Endodermal cell (in vitro differentiated cells): Measurements from ENCODE around the gene DPP10. TPM values are rescaled to one million over a fixed set of nuclear protein-coding genes. Genes with fewer than 3 reads are reported as not detected.
A peak's percentile ranks its signal among the peaks of the same experiment; 100 is the strongest.

ENCODE experiments used
- DNase-seq: peaks from one replicate; pipeline ENCODE4 v3.0.0-alpha.2; 2017
- H3K27ac ChIP-seq: 2 replicates; pipeline ENCODE4 v1.5.1; 2013; ENCODE audit warnings: mild to moderate bottlenecking, low read depth, low read length, moderate library complexity
- H3K27me3 ChIP-seq: 2 replicates; pipeline ENCODE4 v1.6.1; 2013; ENCODE audit warnings: mild to moderate bottlenecking, low read length, moderate library complexity; ENCODE audit not compliant: insufficient read depth, control insufficient read depth, poor library complexity, severe bottlenecking
- H3K36me3 ChIP-seq: 2 replicates; pipeline ENCODE4 v1.7.0; 2013; ENCODE audit warnings: mild to moderate bottlenecking, low read length, moderate library complexity; ENCODE audit not compliant: control insufficient read depth, insufficient read depth
- H3K4me1 ChIP-seq: one replicate; pipeline ENCODE4 v1.7.0; 2013; ENCODE audit warnings: low read length; ENCODE audit not compliant: control insufficient read depth, insufficient read depth
- H3K4me3 ChIP-seq: 2 replicates; pipeline ENCODE4 v1.5.1; 2013; ENCODE audit warnings: mild to moderate bottlenecking, low read length, moderate library complexity
- H3K9ac ChIP-seq: 2 replicates; pipeline ENCODE4 v1.6.1; 2013; ENCODE audit warnings: mild to moderate bottlenecking, low read length, moderate library complexity; ENCODE audit not compliant: poor library complexity, severe bottlenecking; ENCODE audit errors: extremely low read depth
- H3K9me3 ChIP-seq: 2 replicates; pipeline ENCODE4 v1.6.1; 2013; ENCODE audit warnings: mild to moderate bottlenecking, low read length, moderate library complexity; ENCODE audit not compliant: control insufficient read depth
- H3K27ac Mint-ChIP-seq: 2 replicates; pipeline ENCODE4 v1.8.0; 2020; ENCODE audit warnings: mixed read lengths
- H3K27me3 Mint-ChIP-seq: 2 replicates; pipeline ENCODE4 v1.8.0; 2021; ENCODE audit warnings: mild to moderate bottlenecking, mixed read lengths; ENCODE audit not compliant: insufficient read depth
- H3K36me3 Mint-ChIP-seq: 2 replicates; pipeline ENCODE4 v1.8.0; 2020; ENCODE audit warnings: low read depth, mixed read lengths
- H3K4me1 Mint-ChIP-seq: 2 replicates; pipeline ENCODE4 v1.8.0; 2020; ENCODE audit warnings: mixed read lengths
- H3K4me3 Mint-ChIP-seq: 2 replicates; pipeline ENCODE4 v1.8.0; 2020; ENCODE audit warnings: mild to moderate bottlenecking, moderate library complexity, mixed read lengths
- H3K9me3 Mint-ChIP-seq: 2 replicates; pipeline ENCODE4 v1.8.0; 2020; ENCODE audit warnings: mild to moderate bottlenecking, mixed read lengths
- CTCF ChIP-seq: fragments of 200-600 bp; sonication (generic); conservative IDR thresholded peaks from 2 replicates; pipeline ENCODE4 v1.5.0; 2021; ENCODE audit warnings: antibody characterized with exemption, mild to moderate bottlenecking
- WGBS, 2 experiments: methylation state at CpG; one replicate each; pipeline versions ENCODE4 v1.1.5 to v1.1.7; 2013; ENCODE audit warnings: missing lambda C conversion rate in 2 of 2, mixed read lengths in 1 of 2; ENCODE audit not compliant: insufficient coverage in 1 of 2, insufficient read length in 1 of 2; 5-methylcytosine and 5-hydroxymethylcytosine counted together
- total RNA-seq, 2 donors: library from RNA; stranded (reverse); fragmentation: NEBNext Ultra II Directional in 1 of 2; extraction: Animal tissue kit (Norgen Biotek cat#: 25700) in 1 of 2; gene quantifications; 2 replicates in 1 of 2; 3 replicates in 1 of 2; pipeline ENCODE4 v1.2.1, GENCODE V29; 2021

Gene DPP10
- total RNA-seq, 2 donors from 2014 or later: 8.2 to 19.2 TPM

DNA sequence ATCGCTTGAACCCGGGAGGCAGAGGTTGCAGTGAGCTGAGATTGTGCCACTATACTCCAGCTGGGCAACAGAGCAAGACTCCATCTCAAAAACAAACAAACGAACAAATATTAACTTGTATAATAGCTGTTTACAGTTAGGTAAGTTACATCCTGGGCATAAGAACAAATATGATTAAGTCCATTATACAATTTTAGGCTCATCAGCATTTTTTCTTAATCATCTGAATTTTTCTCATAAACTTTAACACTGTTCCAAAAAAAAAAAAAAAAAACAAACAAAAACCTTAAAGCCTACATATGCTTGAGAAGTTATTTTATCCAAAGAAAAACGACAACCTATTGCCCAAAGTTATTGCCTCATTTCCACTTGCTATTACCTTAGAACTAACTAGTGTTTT lies 1042.5 kb downstream of the DPP10 start:
- H3K4me3 ChIP-seq: no peak overlapping the region
- H3K27me3 Mint-ChIP-seq: no peaks in the 10 kb centered on the region
- H3K4me1 ChIP-seq: no peaks in the 10 kb centered on the region
- H3K4me3 Mint-ChIP-seq: no peak overlapping the region
- H3K27ac Mint-ChIP-seq: no peak overlapping the region
- DNase-seq: no peak
- peaks cover 26% of the 10 kb centered on the region for H3K9me3 ChIP-seq
- H3K27me3 ChIP-seq: no peaks in the 10 kb centered on the region
- H3K9me3 Mint-ChIP-seq: peaks cover 14% of the 10 kb centered on the region
- H3K36me3 ChIP-seq: no peaks in the 10 kb centered on the region
- no peak for TF ChIP-seq CTCF
- no peak overlapping the region for H3K9ac ChIP-seq
- H3K27ac ChIP-seq: no peak overlapping the region
- peaks cover 9% of the 10 kb centered on the region for H3K4me1 Mint-ChIP-seq
- peaks cover 3% of the 10 kb centered on the region for H3K36me3 Mint-ChIP-seq
- 83 to 100% methylated on average over 1 to 4 of the region's 4 CpGs for WGBS, 2 experiments

GRCh38 chr2:115491186-115491793 lies 1048.8 kb downstream of the DPP10 start:
- Mint-ChIP-seq H3K27me3 (no peaks in the 10 kb centered on the region), H3K4me1 (no peaks in the 10 kb centered on the region), H3K36me3 (peaks cover 5% of the 10 kb centered on the region), H3K27ac (no peak overlapping the region), H3K9me3 (peaks cover 21% of the 10 kb centered on the region), H3K4me3 (no peak overlapping the region)
- no peaks in the 10 kb centered on the region for H3K4me1 ChIP-seq
- H3K27ac ChIP-seq: no peak overlapping the region
- H3K27me3 ChIP-seq: no peaks in the 10 kb centered on the region
- H3K36me3 ChIP-seq: no peaks in the 10 kb centered on the region
- no peak for DNase-seq
- 89 to 92% methylated on average over 4 of the region's 4 CpGs for WGBS, 2 experiments
- TF ChIP-seq CTCF: no peak
- H3K9me3 ChIP-seq: peaks cover 34% of the 10 kb centered on the region
- H3K9ac ChIP-seq: no peak overlapping the region
- peak overlapping the region; percentile 69 for H3K4me3 ChIP-seq

- no peaks in the 10 kb centered on the region for H3K9me3 Mint-ChIP-seq
- WGBS, 2 experiments: 70 to 86% methylated on average over 2 to 3 of the region's 3 CpGs
These were observed 1062.9 kb downstream of the DPP10 start for GRCh38 chr2:115505331-115505730.

More at GRCh38 chr2:115505331-115505730, 1062.9 kb downstream of the DPP10 start:
- no peaks in the 10 kb centered on the region for H3K36me3 Mint-ChIP-seq
- no peaks in the 10 kb centered on the region for H3K27me3 Mint-ChIP-seq
- H3K36me3 ChIP-seq: no peaks in the 10 kb centered on the region
- H3K4me1 Mint-ChIP-seq: peaks cover 10% of the 10 kb centered on the region
- H3K4me3 Mint-ChIP-seq: no peak overlapping the region
- H3K9me3 ChIP-seq: peaks cover 17% of the 10 kb centered on the region
- no peak overlapping the region for H3K9ac ChIP-seq
- H3K4me1 ChIP-seq: peaks cover 4% of the 10 kb centered on the region
- peak overlapping the region; percentile 47 for H3K4me3 ChIP-seq
- peak overlapping the region; percentile 82 for H3K27ac Mint-ChIP-seq
- DNase-seq: no peak
- H3K27ac ChIP-seq: no peak overlapping the region
- TF ChIP-seq CTCF: no peak
- H3K27me3 ChIP-seq: no peaks in the 10 kb centered on the region
